Stimulated activated naive B cell treated with anti-CD40 and anti-IgM and Interleukin-4, amounts not matched to agents 10 μg/mL and 1 μg/mL and 100 μg/mL, for 72 hours (primary cell): ENCODE measurements around the gene ROBO2.

Experiments used
- ATAC-seq, 2 donors: fragments of 150-1000 bp; cut with Tn5 transposase; replicated peaks; 2 replicates each; pipeline ENCODE4 v1.10.0; 2021; ENCODE audit warnings: moderate library complexity in 1 of 2
- DNase-seq: peaks from one replicate; pipeline ENCODE4 v3.0.0; 2021
- H3K27ac Mint-ChIP-seq: one replicate; pipeline ENCODE4 v1.8.0; 2022; ENCODE audit warnings: mild to moderate bottlenecking, mixed read lengths
- H3K27me3 Mint-ChIP-seq, 2 donors: one replicate each; pipeline ENCODE4 v1.8.0; 2022; ENCODE audit warnings: mixed read lengths in 2 of 2
- H3K36me3 Mint-ChIP-seq, 2 donors: one replicate each; pipeline ENCODE4 v1.8.0; 2022; ENCODE audit warnings: mixed read lengths in 2 of 2, mild to moderate bottlenecking in 1 of 2
- H3K4me1 Mint-ChIP-seq, 2 donors: one replicate each; pipeline ENCODE4 v1.8.0; 2022; ENCODE audit warnings: mixed read lengths in 2 of 2, mild to moderate bottlenecking in 1 of 2
- H3K4me3 Mint-ChIP-seq, 2 donors: one replicate each; pipeline ENCODE4 v1.8.0; 2022; ENCODE audit warnings: mild to moderate bottlenecking in 2 of 2, mixed read lengths in 2 of 2, moderate library complexity in 1 of 2
- H3K9me3 Mint-ChIP-seq, 2 donors: one replicate each; pipeline ENCODE4 v1.8.0; 2022; ENCODE audit warnings: mixed read lengths in 2 of 2, mild to moderate bottlenecking in 1 of 2

Gene ROBO2

GRCh38 chr3:77066829-77067228 lies 26.9 kb downstream of the ROBO2 start:
- DNase-seq (no peak), ATAC-seq (no peak)
- Mint-ChIP-seq H3K27me3 (no peaks in the 10 kb centered on the region), H3K4me3 (no peak overlapping the region), H3K4me1 (no peaks in the 10 kb centered on the region), H3K9me3 (peaks cover 3 to 4% of the 10 kb centered on the region in 2 donors), H3K36me3 (no peaks in the 10 kb centered on the region), H3K27ac (no peak overlapping the region)

- H3K9me3 Mint-ChIP-seq: peaks cover 0 to 3% of the 10 kb centered on the region in 2 donors
- H3K4me1 Mint-ChIP-seq: no peaks in the 10 kb centered on the region
- DNase-seq (no peak), ATAC-seq (no peak)
- no peaks in the 10 kb centered on the region for H3K27me3 Mint-ChIP-seq
- no peaks in the 10 kb centered on the region for H3K36me3 Mint-ChIP-seq
- H3K27ac Mint-ChIP-seq: no peak overlapping the region
- H3K4me3 Mint-ChIP-seq: no peak overlapping the region
Observed at GRCh38 chr3:77068808-77069207, 28.9 kb downstream of the ROBO2 start.

DNA sequence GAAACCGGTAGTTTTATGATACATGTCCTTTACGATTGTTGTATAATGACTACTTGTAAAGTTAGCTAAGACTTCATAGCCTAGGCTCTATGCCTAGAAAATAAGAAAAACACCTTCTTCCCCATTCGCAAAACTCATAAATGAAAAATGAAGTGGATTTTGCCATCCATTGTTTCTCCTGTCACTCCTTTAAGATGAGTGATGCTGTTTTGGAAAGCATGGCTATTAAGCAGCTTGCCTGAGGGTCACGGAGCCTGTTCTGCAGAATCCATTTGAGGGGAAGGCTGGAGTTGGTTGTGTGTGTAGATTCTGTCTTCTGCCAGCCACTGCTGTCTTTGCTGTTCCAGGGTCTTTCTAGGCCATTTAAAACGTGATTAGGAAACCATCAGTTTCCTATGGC lies 31.5 kb downstream of the ROBO2 start:
- no peaks in the 10 kb centered on the region for H3K4me1 Mint-ChIP-seq
- no peak overlapping the region for H3K27ac Mint-ChIP-seq
- DNase-seq (no peak), ATAC-seq (no peak)
- H3K36me3 Mint-ChIP-seq: no peaks in the 10 kb centered on the region
- H3K9me3 Mint-ChIP-seq: peaks cover 0 to 3% of the 10 kb centered on the region in 2 donors
- H3K27me3 Mint-ChIP-seq: no peaks in the 10 kb centered on the region
- H3K4me3 Mint-ChIP-seq: no peak overlapping the region

DNA sequence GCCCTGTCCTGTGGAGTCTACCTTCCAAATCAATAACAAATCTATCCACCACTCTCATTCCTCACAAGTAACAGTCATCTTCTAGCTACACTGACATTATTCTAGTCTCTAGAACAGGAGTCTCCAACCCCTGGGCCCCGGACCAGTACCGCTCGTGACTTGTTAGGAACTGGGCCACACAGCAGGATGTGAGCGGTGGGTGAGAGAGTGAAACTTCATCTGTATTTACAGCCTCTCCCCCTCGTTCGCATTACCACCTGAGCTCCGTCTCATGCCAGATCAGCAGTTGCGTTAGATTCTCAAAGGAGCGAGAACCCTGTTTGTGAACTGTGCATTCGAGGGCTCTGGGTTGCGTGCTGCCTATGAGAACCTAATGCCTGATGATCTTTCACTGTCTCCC lies 31.9 kb downstream of the ROBO2 start:
- Mint-ChIP-seq H3K27ac (no peak overlapping the region), H3K4me1 (no peaks in the 10 kb centered on the region), H3K36me3 (no peaks in the 10 kb centered on the region), H3K27me3 (no peaks in the 10 kb centered on the region), H3K4me3 (no peak overlapping the region), H3K9me3 (peaks cover 0 to 3% of the 10 kb centered on the region in 2 donors)
- DNase-seq (no peak), ATAC-seq (no peak)

DNA sequence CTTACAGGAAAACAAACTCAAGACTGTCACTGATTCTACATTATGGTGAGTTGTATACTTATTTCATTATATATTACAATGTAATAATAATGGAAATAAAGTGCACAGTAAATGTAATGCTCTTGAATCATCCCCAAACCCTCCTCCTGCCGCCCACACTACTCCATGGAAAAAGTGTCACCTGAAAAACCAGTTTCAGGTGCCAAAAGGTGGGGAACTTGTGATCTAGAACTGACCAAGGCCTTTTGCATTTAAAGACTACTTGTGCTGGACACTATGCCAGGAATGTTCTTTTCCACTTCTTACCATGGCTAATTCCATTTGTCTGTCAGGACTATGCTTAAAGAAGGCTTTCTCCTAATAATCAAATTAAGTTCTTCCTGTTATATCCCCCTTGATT lies 32.3 kb downstream of the ROBO2 start:
- Mint-ChIP-seq H3K4me1 (no peaks in the 10 kb centered on the region), H3K27me3 (no peaks in the 10 kb centered on the region), H3K9me3 (peaks cover 0 to 3% of the 10 kb centered on the region in 2 donors), H3K4me3 (no peak overlapping the region), H3K27ac (no peak overlapping the region), H3K36me3 (no peaks in the 10 kb centered on the region)
- ATAC-seq (no peak), DNase-seq (no peak)

- no peak for ATAC-seq
Observed at GRCh38 chr3:77078279-77078678, 38.4 kb downstream of the ROBO2 start.

DNA sequence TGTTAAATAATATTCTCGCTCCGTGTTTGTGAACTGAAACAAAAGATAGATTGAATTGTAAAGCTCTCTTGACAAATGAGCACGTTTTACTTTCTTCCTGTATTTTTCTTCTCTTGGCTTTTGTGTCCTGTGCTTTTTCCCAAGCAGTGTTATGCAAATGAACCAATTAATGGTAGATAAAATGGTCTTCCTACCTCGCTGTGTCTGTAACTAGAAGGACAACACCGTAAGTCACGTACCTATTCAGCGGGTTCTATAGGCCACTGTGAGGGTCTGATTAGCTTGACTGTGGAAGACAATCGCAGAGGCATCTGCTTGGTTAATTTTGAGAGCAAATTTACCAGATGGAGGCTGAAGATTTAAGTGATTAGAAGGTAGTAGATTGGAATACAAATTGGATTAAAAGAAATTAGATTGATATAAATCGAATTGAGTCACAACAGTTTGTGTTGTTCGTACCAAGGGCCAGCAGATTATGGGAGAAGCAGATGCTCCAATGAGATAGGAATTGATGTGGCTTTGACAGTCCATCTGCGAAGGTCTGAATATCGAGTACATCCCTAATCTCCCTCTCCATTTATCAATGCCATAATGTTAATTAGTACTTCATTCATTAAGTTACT lies 40.2 kb downstream of the ROBO2 start:
- Mint-ChIP-seq H3K36me3 (no peaks in the 10 kb centered on the region), H3K9me3 (peaks cover 0 to 3% of the 10 kb centered on the region in 2 donors), H3K4me3 (no peak overlapping the region), H3K27ac (no peak overlapping the region), H3K4me1 (no peaks in the 10 kb centered on the region), H3K27me3 (no peaks in the 10 kb centered on the region)
- no peak for DNase-seq
- no peak for ATAC-seq

More at GRCh38 chr3:77078279-77078678, 38.4 kb downstream of the ROBO2 start:
- H3K27ac Mint-ChIP-seq: no peak overlapping the region
- no peaks in the 10 kb centered on the region for H3K9me3 Mint-ChIP-seq
- no peak overlapping the region for H3K4me3 Mint-ChIP-seq
- H3K4me1 Mint-ChIP-seq: no peaks in the 10 kb centered on the region
- no peaks in the 10 kb centered on the region for H3K27me3 Mint-ChIP-seq
- H3K36me3 Mint-ChIP-seq: no peaks in the 10 kb centered on the region
- DNase-seq: no peak

GRCh38 chr3:77081240-77081661 lies 41.4 kb downstream of the ROBO2 start:
- DNase-seq (no peak), ATAC-seq (no peak)
- H3K36me3 Mint-ChIP-seq: no peaks in the 10 kb centered on the region
- H3K4me1 Mint-ChIP-seq: no peaks in the 10 kb centered on the region
- no peak overlapping the region for H3K4me3 Mint-ChIP-seq
- no peak overlapping the region for H3K27ac Mint-ChIP-seq
- no peaks in the 10 kb centered on the region for H3K27me3 Mint-ChIP-seq
- peaks cover 0 to 3% of the 10 kb centered on the region in 2 donors for H3K9me3 Mint-ChIP-seq

DNA sequence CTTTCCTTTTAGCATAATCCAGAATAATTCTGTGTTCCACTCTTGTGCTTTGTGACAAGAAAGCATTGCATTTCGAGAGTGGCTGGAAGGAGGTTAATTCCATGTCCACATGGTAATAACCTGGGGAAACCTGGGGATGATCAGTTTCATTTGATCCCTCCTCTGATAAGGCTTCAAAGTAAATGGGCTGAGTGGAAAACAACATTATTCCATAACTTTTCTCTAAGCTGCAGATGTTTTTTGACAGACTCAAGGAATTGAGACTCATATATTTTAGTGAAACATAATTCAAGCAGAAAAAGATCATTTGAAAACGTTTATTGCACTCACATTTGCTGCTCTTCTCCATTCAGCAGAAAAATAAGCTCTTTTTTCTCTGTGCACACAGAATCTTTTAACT lies 44.6 kb downstream of the ROBO2 start:
- ATAC-seq (no peak), DNase-seq (no peak)
- Mint-ChIP-seq H3K4me1 (no peaks in the 10 kb centered on the region), H3K4me3 (no peak overlapping the region), H3K9me3 (peaks cover 0 to 3% of the 10 kb centered on the region in 2 donors), H3K27me3 (no peaks in the 10 kb centered on the region), H3K36me3 (no peaks in the 10 kb centered on the region), H3K27ac (no peak overlapping the region)

GRCh38 chr3:77086408-77086807 lies 46.5 kb downstream of the ROBO2 start:
- H3K36me3 Mint-ChIP-seq: no peaks in the 10 kb centered on the region
- no peak overlapping the region for H3K27ac Mint-ChIP-seq
- no peaks in the 10 kb centered on the region for H3K27me3 Mint-ChIP-seq
- no peak overlapping the region for H3K4me3 Mint-ChIP-seq
- no peak for ATAC-seq
- peaks cover 0 to 3% of the 10 kb centered on the region in 2 donors for H3K9me3 Mint-ChIP-seq
- no peak for DNase-seq
- H3K4me1 Mint-ChIP-seq: no peaks in the 10 kb centered on the region

GRCh38 chr3:77091809-77092208 lies 51.9 kb downstream of the ROBO2 start:
- Mint-ChIP-seq H3K27me3 (no peaks in the 10 kb centered on the region), H3K27ac (no peak overlapping the region), H3K4me1 (no peaks in the 10 kb centered on the region), H3K36me3 (no peaks in the 10 kb centered on the region), H3K4me3 (no peak overlapping the region), H3K9me3 (peaks cover 2% of the 10 kb centered on the region in 2 donors)
- DNase-seq (no peak), ATAC-seq (no peak)

GRCh38 chr3:77093101-77093500 lies 53.2 kb downstream of the ROBO2 start:
- no peaks in the 10 kb centered on the region for H3K4me1 Mint-ChIP-seq
- H3K9me3 Mint-ChIP-seq: peaks cover 3 to 8% of the 10 kb centered on the region in 2 donors
- H3K27me3 Mint-ChIP-seq: no peaks in the 10 kb centered on the region
- H3K36me3 Mint-ChIP-seq: no peaks in the 10 kb centered on the region
- no peak overlapping the region for H3K27ac Mint-ChIP-seq
- DNase-seq (no peak), ATAC-seq (no peak)
- H3K4me3 Mint-ChIP-seq: no peak overlapping the region

- Mint-ChIP-seq H3K27me3 (no peaks in the 10 kb centered on the region), H3K27ac (no peak overlapping the region), H3K4me1 (no peaks in the 10 kb centered on the region), H3K36me3 (no peaks in the 10 kb centered on the region), H3K4me3 (no peak overlapping the region), H3K9me3 (peaks cover 4 to 12% of the 10 kb centered on the region in 2 donors)
- ATAC-seq (no peak), DNase-seq (no peak)
Observed at GRCh38 chr3:77096145-77096544, 56.2 kb downstream of the ROBO2 start.

DNA sequence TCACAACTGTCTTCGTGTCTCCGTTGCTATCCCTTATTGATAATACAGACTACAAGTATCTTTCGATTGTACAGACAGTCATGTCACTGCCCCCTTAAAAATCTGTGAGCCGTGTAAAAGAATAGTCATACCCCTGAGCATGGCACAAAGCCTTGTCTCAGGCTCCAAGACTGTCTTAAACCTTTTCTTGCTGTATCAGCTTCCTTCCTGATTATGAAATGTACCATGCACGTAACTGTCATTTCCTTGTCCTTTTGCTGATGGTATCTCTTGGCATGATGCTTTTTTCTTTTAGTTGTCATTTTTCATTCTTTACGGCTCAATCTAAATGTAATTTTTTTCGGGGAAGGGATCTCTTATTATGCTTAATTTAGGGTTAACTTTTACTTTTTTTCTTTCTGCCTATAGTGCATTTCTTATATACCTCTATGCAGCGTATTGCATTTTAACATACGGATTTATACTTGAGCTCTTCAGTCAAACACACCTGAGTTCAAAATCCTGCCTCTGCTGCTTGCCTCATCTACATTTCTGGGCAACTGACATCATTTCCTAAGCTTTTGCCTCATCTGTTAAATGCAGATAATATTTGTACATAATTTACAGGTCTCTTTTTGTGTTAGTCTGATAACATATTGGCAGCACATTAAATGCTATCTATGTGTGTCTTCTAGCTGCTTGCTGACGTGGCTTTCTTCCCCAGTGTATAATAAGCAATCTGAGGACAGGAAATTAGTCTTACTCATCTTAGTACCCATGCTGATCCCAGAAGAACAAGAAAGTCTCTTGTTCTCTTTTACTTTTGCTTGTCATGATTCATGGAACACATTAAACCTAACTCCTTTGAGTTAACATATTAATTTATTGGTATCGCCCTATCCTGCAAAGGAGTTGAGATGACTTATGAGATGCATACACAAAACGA lies 57.3 kb downstream of the ROBO2 start:
- H3K27me3 Mint-ChIP-seq: no peaks in the 10 kb centered on the region
- no peak overlapping the region for H3K27ac Mint-ChIP-seq
- H3K36me3 Mint-ChIP-seq: no peaks in the 10 kb centered on the region
- H3K4me3 Mint-ChIP-seq: no peak overlapping the region
- no peaks in the 10 kb centered on the region for H3K4me1 Mint-ChIP-seq
- peaks cover 6 to 12% of the 10 kb centered on the region in 2 donors for H3K9me3 Mint-ChIP-seq
- ATAC-seq: no peak
- DNase-seq: no peak
